Stomach (tissue), 9 donors: ENCODE data around the gene SHLD1. TPM values are rescaled to one million over a fixed set of nuclear protein-coding genes. Genes with fewer than 3 reads are reported as not detected.

Experiments used
- DNase-seq, 2 donors: peaks; one replicate each; pipeline versions ENCODE4 v3.0.0 to v3.0.0-alpha.2; 2013 to 2019
- H3K27ac ChIP-seq, 5 donors: fragments of 200-600 bp in 4 of 5; sonication (generic) in 4 of 5; one replicate each; pipeline ENCODE4 v1.5.1; 2013 to 2019; ENCODE audit warnings: mild to moderate bottlenecking in 1 of 5, moderate library complexity in 1 of 5
- H3K27me3 ChIP-seq, 3 donors: fragments of 200-600 bp; sonication (generic); one replicate each; pipeline ENCODE4 v1.5.1; 2017 to 2019; ENCODE audit warnings: mixed run types in 1 of 3
- H3K36me3 ChIP-seq, 4 donors: fragments of 200-600 bp; sonication (generic); 1 replicate in 3 of 4; 2 replicates in 1 of 4; pipeline ENCODE4 v1.5.1; 2016 to 2019
- H3K4me1 ChIP-seq, 4 donors: fragments of 200-600 bp; sonication (generic); one replicate each; pipeline ENCODE4 v1.5.1; 2016 to 2019
- H3K4me3 ChIP-seq, 4 donors: fragments of 200-600 bp; sonication (generic) in 3 of 4; one replicate each; pipeline ENCODE4 v1.5.1; 2016 to 2019; ENCODE audit warnings: mild to moderate bottlenecking in 1 of 4
- H3K9me3 ChIP-seq, 4 donors: fragments of 200-600 bp; sonication (generic); one replicate each; pipeline ENCODE4 v1.5.1; 2016 to 2019
- EP300 ChIP-seq: sonication (generic); formaldehyde crosslinking; IDR thresholded peaks from one replicate; pipeline ENCODE4 v1.6.1; 2017; ENCODE audit warnings: antibody characterized with exemption
- POLR2A ChIP-seq, 4 donors: fragments of 450-650 bp; IDR thresholded peaks; one replicate each; pipeline ENCODE4 v1.6.1; 2016; ENCODE audit warnings: antibody characterized with exemption in 4 of 4, control low read depth in 2 of 4, mild to moderate bottlenecking in 1 of 4, moderate library complexity in 1 of 4
- POLR2AphosphoS5 ChIP-seq, 3 donors: sonication (generic); formaldehyde crosslinking; IDR thresholded peaks; one replicate each; pipeline ENCODE4 v1.6.1; 2016; ENCODE audit warnings: antibody characterized with exemption in 3 of 3
- WGBS, 5 donors: extraction: QIAGEN DNeasy Blood & Tissue Kit in 3 of 5; methylation state at CpG; one replicate each; pipeline versions ENCODE4 v1.1.5 to v1.1.7; 2013 to 2018; 5-methylcytosine and 5-hydroxymethylcytosine counted together
- intact Hi-C: fragments of 100-400 bp; cut with DNase I; formaldehyde crosslinking; loops from one replicate; pipeline ENCODE4 v1.15.1; 2023; ENCODE audit warnings: low total_unique reads
- polyA plus RNA-seq, 3 donors: library from polyadenylated mRNA; stranded (reverse); fragments of 200-250 nt; gene quantifications; one replicate each; pipeline ENCODE4 v1.2.3, GENCODE V29; 2013
- total RNA-seq, 5 donors: library from RNA; depleted of rRNA; stranded (reverse); fragments of >200 nt; gene quantifications; one replicate each; pipeline versions ENCODE4 v1.1.0 to v1.2.3, GENCODE V29; 2014 to 2016
- TF ChIP-seq, protein P1 (sequence below), 7 experiments: fragments of 450-650 bp in 4 of 7; fragments of 200-600 bp in 3 of 7; sonication (generic) in 3 of 7; IDR thresholded peaks; one replicate each; pipeline ENCODE4 v1.5.1; 2016 to 2019; ENCODE audit warnings: antibody characterized with exemption in 7 of 7, control low read depth in 2 of 7, mild to moderate bottlenecking in 1 of 7
- donor health status: healthy with polysubstance abuse.
- donor health status: Bipolar disorder and iron deficiency.
- donor health status: healthy.

SHLD1 gene
- total and polyA plus RNA-seq, 8 donors: 1.3 to 10.5 (median 3.5) TPM; not detected in 1

GRCh38 chr20:5864873-5865587, 114.8 kb downstream of the SHLD1 start:
- no peaks in the 10 kb centered on the region for H3K9me3 ChIP-seq
- no peak overlapping the region for H3K4me3 ChIP-seq
- H3K27ac ChIP-seq: no peak overlapping the region
- peak in 1 of 2 donors; percentile 39 for DNase-seq
- no peaks in the 10 kb centered on the region for H3K27me3 ChIP-seq
- intact Hi-C loops: no loop called here
- 51 to 63% (median 61%) methylated on average over 10 of the region's 10 CpGs for WGBS, 5 donors
- peaks cover 0 to 9% (median 8%) of the 10 kb centered on the region in 4 donors for H3K36me3 ChIP-seq
- TF ChIP-seq, protein P1, sequence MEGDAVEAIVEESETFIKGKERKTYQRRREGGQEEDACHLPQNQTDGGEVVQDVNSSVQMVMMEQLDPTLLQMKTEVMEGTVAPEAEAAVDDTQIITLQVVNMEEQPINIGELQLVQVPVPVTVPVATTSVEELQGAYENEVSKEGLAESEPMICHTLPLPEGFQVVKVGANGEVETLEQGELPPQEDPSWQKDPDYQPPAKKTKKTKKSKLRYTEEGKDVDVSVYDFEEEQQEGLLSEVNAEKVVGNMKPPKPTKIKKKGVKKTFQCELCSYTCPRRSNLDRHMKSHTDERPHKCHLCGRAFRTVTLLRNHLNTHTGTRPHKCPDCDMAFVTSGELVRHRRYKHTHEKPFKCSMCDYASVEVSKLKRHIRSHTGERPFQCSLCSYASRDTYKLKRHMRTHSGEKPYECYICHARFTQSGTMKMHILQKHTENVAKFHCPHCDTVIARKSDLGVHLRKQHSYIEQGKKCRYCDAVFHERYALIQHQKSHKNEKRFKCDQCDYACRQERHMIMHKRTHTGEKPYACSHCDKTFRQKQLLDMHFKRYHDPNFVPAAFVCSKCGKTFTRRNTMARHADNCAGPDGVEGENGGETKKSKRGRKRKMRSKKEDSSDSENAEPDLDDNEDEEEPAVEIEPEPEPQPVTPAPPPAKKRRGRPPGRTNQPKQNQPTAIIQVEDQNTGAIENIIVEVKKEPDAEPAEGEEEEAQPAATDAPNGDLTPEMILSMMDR (IDR thresholded peaks at IDR 0.05): no peak
- TF ChIP-seq POLR2AphosphoS5 (IDR thresholded peaks at IDR 0.05): no peak
- TF ChIP-seq POLR2A (IDR thresholded peaks at IDR 0.05): no peak
- no peak for TF ChIP-seq EP300
- peaks cover 0 to 25% (median 0%) of the 10 kb centered on the region in 4 donors for H3K4me1 ChIP-seq

DNA sequence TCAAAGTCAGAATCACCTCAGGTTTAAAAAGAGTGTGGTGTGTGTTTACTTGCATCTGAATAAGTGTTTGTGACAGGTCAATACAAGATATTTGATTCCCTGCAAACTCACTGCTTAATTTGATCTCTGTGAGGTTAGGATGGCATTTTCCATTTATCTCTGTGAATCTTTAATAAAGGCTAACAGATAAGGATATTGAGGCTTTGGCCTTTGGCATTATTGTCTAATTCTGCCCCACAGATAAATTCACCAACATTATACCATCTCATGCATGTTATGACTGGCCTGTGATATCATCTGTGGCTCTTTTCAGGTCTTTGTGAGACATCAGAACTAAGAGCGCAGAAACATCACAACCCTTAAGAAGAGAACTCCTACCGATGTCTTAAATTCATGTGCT, 115.4 kb downstream of the SHLD1 start:
- Histone ChIP-seq H3K4me3 (no peak overlapping the region), H3K27me3 (no peaks in the 10 kb centered on the region), H3K36me3 (peaks cover 0 to 9% (median 8%) of the 10 kb centered on the region in 4 donors), H3K4me1 (peaks cover 0 to 25% (median 0%) of the 10 kb centered on the region in 4 donors), H3K9me3 (no peaks in the 10 kb centered on the region), H3K27ac (no peak overlapping the region)
- intact Hi-C loops: no loop called here
- 90 to 97% (median 94%) methylated on average over 2 of the region's 2 CpGs for WGBS, 5 donors
- TF ChIP-seq, protein P1 (IDR thresholded peaks at IDR 0.05): no peak
- no peak for DNase-seq

- H3K9me3 ChIP-seq: no peaks in the 10 kb centered on the region
- intact Hi-C loops: no loop called here
- no peak for DNase-seq
- H3K4me1 ChIP-seq: no peaks in the 10 kb centered on the region
- WGBS, 5 donors: 52 to 84% (median 81%) methylated on average over 4 of the region's 4 CpGs
- no peak overlapping the region for H3K4me3 ChIP-seq
- H3K27me3 ChIP-seq: peaks cover 0 to 3% (median 0%) of the 10 kb centered on the region in 3 donors
- no peak for TF ChIP-seq EP300
- no peak for TF ChIP-seq POLR2AphosphoS5 (IDR thresholded peaks at IDR 0.05)
- no peak for TF ChIP-seq POLR2A (IDR thresholded peaks at IDR 0.05)
- TF ChIP-seq, protein P1 (IDR thresholded peaks at IDR 0.05): no peak
- no peak overlapping the region for H3K27ac ChIP-seq
- no peaks in the 10 kb centered on the region for H3K36me3 ChIP-seq
Observed at GRCh38 chr20:5870568-5870981, 120.4 kb downstream of the SHLD1 start.

DNA sequence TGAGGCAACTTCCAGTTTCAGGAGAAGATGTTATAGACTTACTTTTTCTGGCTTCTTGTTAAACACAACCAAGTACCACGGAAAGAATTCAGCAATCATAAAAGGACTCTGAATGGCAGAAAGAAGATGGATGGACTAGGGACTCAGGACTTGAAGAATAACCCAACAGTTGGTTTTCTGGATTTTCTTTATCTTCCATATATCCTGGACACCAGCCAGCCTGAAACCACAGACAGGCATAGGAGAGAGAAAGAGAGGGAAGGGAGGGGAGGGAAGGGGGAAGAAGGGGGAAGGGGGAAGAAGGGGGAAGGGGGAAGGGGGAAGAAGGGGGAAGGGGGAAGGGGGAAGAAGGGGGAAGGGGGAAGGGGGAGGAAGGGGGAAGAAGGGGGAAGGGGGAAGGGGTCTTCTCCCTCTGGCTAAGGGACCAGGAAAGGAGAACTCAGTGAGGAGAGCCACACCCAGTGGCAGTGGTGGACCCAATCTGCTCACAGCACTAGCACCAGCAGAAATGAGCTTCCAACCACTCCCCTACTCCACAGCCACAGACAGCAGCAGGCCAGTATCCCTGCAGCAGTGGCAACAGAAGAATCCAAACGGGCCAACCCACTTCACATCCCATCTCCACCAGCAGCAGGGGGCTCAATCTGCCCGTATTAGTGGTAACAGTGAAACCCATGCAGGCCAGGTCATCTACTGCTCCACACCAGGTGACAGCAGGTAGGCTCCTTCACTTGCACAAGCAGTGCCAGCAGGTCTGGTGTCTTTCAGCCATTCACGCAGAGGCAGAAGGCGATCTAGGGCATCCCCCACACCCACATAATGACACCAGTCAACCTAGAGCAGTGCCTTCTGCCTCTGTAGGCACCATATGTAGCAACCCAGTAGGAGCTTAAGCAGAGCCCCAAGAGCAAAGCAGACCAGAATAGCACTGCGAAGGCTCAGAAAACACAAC, 121.5 kb downstream of the SHLD1 start:
- H3K4me1 ChIP-seq: no peaks in the 10 kb centered on the region
- intact Hi-C loops: no loop called here
- no peak overlapping the region for H3K27ac ChIP-seq
- WGBS, 5 donors: 59 to 78% (median 59%) methylated on average over 3 to 6 of the region's 6 CpGs
- no peaks in the 10 kb centered on the region for H3K36me3 ChIP-seq
- no peak overlapping the region for H3K4me3 ChIP-seq
- H3K9me3 ChIP-seq: no peaks in the 10 kb centered on the region
- TF ChIP-seq, protein P1 (IDR thresholded peaks at IDR 0.05): no peak
- TF ChIP-seq POLR2AphosphoS5 (IDR thresholded peaks at IDR 0.05): no peak
- no peak for TF ChIP-seq POLR2A (IDR thresholded peaks at IDR 0.05)
- no peak for TF ChIP-seq EP300
- no peak for DNase-seq
- H3K27me3 ChIP-seq: peaks cover 0 to 3% (median 0%) of the 10 kb centered on the region in 3 donors
